HCT116 (cell line): ENCODE results near the gene ETV5.

Source experiments
- CEBPB ChIP-seq: IDR thresholded peaks from 2 replicates; pipeline ENCODE4 v1.6.1; 2012; ENCODE audit warnings: low read depth
- CTCF ChIP-seq, 3 experiments: fragments of 200-600 bp in 1 of 3; sonication (generic) in 1 of 3; IDR thresholded peaks in 2 of 3; conservative IDR thresholded peaks in 1 of 3; 2 replicates each; pipeline ENCODE4 v1.5.1; 2012 to 2017; ENCODE audit warnings: low read depth in 2 of 3, low read length in 2 of 3, antibody characterized with exemption in 1 of 3, borderline replicate concordance in 1 of 3, control low read depth in 1 of 3, mild to moderate bottlenecking in 1 of 3, mixed read lengths in 1 of 3, mixed run types in 1 of 3, moderate library complexity in 1 of 3; ENCODE audit not compliant: insufficient read depth in 1 of 3
- ELF1 ChIP-seq: IDR thresholded peaks from 2 replicates; pipeline ENCODE4 v1.6.1; 2012; ENCODE audit warnings: low read depth, borderline replicate concordance
- POLR2A ChIP-seq: IDR thresholded peaks from 2 replicates; pipeline ENCODE4 v1.7.0; 2011; ENCODE audit warnings: borderline replicate concordance; ENCODE audit not compliant: insufficient read depth, insufficient read length; ENCODE audit errors: extremely low read depth
- POLR2AphosphoS5 ChIP-seq: IDR thresholded peaks from 2 replicates; pipeline ENCODE4 v1.6.1; 2011; ENCODE audit warnings: mild to moderate bottlenecking, low read depth, low read length, moderate library complexity

GRCh38 chr3:186046838-186047237 lies 62.1 kb downstream of the ETV5 start:
- TF ChIP-seq CTCF (IDR thresholded peaks at IDR 0.05 in 2 of 3, conservative IDR thresholded peaks at IDR 0.05 in 1 of 3; ENCODE audit: borderline replicate concordance in 1 of 3, insufficient read depth in 1 of 3, low read depth in 2 of 3, low read length in 2 of 3) (no peak), ELF1 (no peak), CEBPB (no peak), POLR2A (no peak), POLR2AphosphoS5 (no peak)
